ENCODE data around the gene MAP3K12.
"Not testable (repeated sequence)": the region's sequence is repeated elsewhere in the genome, so short reads cannot be mapped to it uniquely, and the experiment has no call there.

The MAP3K12 gene, protein sequence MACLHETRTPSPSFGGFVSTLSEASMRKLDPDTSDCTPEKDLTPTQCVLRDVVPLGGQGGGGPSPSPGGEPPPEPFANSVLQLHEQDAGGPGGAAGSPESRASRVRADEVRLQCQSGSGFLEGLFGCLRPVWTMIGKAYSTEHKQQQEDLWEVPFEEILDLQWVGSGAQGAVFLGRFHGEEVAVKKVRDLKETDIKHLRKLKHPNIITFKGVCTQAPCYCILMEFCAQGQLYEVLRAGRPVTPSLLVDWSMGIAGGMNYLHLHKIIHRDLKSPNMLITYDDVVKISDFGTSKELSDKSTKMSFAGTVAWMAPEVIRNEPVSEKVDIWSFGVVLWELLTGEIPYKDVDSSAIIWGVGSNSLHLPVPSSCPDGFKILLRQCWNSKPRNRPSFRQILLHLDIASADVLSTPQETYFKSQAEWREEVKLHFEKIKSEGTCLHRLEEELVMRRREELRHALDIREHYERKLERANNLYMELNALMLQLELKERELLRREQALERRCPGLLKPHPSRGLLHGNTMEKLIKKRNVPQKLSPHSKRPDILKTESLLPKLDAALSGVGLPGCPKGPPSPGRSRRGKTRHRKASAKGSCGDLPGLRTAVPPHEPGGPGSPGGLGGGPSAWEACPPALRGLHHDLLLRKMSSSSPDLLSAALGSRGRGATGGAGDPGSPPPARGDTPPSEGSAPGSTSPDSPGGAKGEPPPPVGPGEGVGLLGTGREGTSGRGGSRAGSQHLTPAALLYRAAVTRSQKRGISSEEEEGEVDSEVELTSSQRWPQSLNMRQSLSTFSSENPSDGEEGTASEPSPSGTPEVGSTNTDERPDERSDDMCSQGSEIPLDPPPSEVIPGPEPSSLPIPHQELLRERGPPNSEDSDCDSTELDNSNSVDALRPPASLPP

DNA sequence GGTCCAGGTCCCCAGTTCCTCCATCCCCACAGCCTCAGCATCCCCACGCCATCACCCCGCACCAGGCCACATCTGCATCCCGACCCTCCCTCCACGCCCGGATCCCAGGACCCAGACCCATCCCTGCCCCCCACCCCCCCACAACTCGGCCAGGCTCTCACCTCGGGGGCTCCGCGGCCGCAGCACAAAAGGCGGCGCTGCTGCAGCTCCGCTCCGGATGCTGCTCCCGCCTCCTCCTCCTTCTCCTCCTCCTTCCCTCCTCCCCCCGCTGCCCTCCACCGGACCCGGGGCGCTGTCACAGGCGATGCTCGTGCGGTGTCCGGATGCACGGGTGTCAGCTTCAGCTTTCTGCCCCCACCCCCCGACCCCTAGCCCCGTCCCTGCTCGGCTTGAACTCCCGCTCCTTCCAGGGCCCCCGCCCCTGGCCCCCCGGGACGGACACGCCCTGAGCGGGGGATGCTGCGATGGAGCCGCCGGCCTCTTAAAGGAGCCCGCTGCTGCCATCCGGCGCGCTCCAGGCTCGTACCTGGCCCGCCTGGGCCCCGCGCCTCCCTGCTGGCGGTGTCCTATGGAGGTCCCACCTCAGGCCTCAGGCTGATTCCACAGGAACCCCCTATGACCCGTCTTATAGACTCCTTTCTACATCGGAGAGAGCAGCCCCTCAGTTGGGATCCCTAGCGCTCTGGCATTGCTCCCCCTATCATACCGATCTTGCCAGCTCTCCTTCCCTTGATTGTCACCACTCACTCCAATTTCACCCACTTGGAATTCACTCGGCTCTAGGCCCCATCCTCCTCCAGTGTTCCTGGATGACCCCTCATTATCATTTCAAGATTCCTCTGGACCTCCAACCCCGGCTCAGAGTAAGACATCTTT, at the start of gene MAP3K12:
MAP3K12 (minus strand) TSS at position 193 of the 876 bp plus-strand sequence. CDS start 12,067 bp downstream, outside the sequence.
- TF ChIP-seq, protein P1, sequence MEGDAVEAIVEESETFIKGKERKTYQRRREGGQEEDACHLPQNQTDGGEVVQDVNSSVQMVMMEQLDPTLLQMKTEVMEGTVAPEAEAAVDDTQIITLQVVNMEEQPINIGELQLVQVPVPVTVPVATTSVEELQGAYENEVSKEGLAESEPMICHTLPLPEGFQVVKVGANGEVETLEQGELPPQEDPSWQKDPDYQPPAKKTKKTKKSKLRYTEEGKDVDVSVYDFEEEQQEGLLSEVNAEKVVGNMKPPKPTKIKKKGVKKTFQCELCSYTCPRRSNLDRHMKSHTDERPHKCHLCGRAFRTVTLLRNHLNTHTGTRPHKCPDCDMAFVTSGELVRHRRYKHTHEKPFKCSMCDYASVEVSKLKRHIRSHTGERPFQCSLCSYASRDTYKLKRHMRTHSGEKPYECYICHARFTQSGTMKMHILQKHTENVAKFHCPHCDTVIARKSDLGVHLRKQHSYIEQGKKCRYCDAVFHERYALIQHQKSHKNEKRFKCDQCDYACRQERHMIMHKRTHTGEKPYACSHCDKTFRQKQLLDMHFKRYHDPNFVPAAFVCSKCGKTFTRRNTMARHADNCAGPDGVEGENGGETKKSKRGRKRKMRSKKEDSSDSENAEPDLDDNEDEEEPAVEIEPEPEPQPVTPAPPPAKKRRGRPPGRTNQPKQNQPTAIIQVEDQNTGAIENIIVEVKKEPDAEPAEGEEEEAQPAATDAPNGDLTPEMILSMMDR (IDR thresholded peaks at IDR 0.05; ENCODE audit: insufficient read depth, missing control alignments), result no peak
- no peak for DNase-seq (ENCODE audit: insufficient read length, low spot score)
- no peak for FAIRE-seq

DNA sequence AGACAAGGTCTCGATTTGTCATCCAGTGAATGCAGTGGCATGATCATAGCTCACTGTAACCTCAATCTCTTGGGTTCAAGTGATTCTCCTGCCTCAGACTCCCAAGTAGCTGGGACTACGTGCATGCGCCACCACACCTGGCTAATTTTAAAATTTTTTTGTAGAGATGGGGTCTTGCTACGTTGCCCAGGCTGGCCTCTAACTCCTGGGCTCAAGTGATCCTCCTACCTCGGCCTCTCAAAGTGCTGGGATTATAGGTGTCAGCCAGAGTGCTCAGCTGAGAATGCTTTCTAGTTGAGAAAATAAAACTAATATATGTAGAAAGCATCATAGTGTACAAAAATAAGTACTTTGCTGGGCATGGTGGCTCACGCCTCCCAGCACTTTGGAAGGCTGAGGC, 49.1 kb upstream of the MAP3K12 start:
- DNase-seq (ENCODE audit: insufficient read length, low spot score); FAIRE-seq: not testable (repeated sequence)

DNA sequence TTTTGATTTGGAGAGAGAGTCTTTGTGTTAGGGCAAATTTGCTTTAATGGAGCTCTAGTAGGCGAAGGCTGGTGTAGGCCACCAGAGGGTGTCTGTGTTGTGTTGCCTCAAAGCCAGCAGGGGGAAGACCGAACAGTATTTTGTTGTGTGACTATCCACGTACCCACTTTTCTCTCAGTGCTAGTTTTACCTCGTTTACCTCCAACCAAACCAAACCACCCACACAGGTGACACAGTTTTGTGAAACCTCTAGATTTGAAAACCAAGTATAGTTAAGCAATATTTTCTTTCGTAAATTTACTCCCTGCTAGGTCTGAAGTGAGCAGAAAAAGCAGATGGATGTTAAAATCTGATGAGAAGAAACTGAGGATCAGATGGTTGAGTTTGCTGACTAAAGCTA, 44.3 kb upstream of the MAP3K12 start:
- TF ChIP-seq, protein P1 (IDR thresholded peaks at IDR 0.05; ENCODE audit: insufficient read depth, missing control alignments), result peak; percentile 73
- FAIRE-seq (no peak), DNase-seq (ENCODE audit: insufficient read length, low spot score) (no peak)

DNA sequence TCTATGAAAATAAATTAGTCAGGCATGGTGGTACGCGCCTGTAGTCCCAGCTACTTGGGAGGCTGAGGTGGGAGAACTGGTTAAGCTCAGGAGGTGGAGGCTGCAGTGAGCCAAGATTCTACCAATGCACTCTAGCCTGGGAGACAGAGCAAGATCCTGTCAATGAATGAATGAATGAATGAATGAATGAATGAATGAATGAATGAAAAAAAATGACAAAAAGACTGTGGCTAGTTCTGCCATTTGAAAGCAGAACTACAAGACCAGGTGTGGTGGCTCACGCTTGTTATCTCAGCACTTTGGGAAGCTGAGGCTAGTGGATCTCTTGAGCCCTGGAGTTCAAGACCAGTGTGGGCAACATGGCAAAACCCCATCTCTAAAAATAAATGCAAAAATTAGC, 40.3 kb upstream of the MAP3K12 start:
- TF ChIP-seq, protein P1 (IDR thresholded peaks at IDR 0.05; ENCODE audit: insufficient read depth, missing control alignments), result no peak
- DNase-seq (ENCODE audit: insufficient read length, low spot score), result no peak
- FAIRE-seq, result no peak

DNA sequence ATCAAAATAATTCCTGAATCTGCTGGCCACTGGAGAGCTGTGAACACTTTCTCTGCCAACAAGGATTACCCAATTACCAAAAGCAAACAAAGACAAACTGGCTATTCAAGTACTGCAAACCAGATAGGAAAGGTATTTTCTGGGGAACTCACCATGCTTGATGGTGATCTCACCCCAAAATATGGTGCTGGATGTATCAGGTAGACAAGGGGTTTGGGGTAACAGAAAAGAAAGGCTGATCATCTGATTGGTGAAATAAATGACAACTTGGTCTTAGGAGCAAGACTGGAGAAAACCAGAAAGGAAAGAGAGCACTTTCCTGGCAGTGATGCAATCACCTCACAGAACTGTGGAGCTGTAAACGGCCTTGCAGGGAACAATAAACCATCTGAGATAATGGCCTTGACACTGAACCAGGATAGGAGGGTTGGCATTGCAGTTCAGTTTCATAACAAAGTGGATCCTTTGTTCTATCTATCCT, 39.0 kb upstream of the MAP3K12 start:
- TF ChIP-seq, protein P1 (IDR thresholded peaks at IDR 0.05; ENCODE audit: insufficient read depth, missing control alignments), result no peak
- DNase-seq (ENCODE audit: insufficient read length, low spot score), result no peak
- no peak for FAIRE-seq

DNA sequence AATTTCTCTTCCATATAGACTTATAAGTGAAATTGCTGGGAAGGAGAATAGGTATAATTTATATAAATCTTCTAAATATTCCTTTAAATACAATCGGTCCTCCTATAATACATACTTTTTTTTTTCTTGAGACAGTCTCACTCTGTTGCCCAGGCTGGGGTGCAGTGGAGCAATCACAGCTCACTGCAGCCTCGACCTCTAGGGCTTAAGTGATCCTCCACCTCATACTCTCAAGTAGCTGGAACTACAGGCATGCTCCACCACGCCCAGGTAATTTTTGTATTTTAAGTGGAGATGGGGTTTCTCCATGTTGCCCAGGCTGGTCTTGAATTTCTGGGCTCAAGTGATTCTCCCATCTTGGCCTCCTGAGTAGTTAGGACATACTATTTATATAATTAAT, 37.7 kb upstream of the MAP3K12 start:
- TF ChIP-seq, protein P1 (IDR thresholded peaks at IDR 0.05; ENCODE audit: insufficient read depth, missing control alignments), result no peak
- FAIRE-seq, result no peak
- no peak for DNase-seq (ENCODE audit: insufficient read length, low spot score)

DNA sequence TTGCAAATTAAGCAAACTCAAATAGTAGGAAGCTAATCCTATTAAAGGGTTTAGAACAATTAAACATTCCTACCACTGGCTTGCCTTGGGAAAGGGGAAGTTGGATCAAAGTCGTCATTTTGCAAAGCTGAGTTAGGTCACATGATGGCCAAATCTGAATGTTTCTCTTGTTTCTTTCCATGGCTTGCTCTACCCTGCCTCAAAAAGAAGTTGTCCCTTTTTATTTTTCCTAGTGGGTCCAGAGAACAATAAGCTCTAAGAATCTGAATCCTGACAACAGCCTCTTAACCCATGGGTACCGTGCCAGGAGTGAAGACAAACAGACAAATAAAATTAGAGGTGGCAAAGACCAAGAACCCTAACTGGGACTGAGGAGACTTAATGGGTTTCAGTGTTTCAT, 34.2 kb upstream of the MAP3K12 start:
- no peak for DNase-seq (ENCODE audit: insufficient read length, low spot score)
- TF ChIP-seq, protein P1 (IDR thresholded peaks at IDR 0.05; ENCODE audit: insufficient read depth, missing control alignments), result no peak
- FAIRE-seq, result no peak

Measured in D721Med (cell line).